B cell (primary cell): ENCODE measurements around the gene FRMPD3.

Experiments used
- CTCF ChIP-seq: fragments of 200-600 bp; IDR thresholded peaks from one replicate; pipeline ENCODE4 v1.8.0; 2022; ENCODE audit warnings: antibody characterized with exemption, mild to moderate bottlenecking
- EZH2 ChIP-seq: IDR thresholded peaks from 2 replicates; pipeline ENCODE4 v1.6.1; 2012; ENCODE audit warnings: borderline replicate concordance, low read depth, mild to moderate bottlenecking, moderate library complexity, low read length; ENCODE audit not compliant: insufficient read depth, poor library complexity, severe bottlenecking

GRCh38 chrX:107470971-107471370, 21.5 kb downstream of the FRMPD3 start:
- TF ChIP-seq CTCF (no peak), EZH2 (no peak)
